Measurements from ENCODE around the gene PER1. TPM values are rescaled to one million over a fixed set of nuclear protein-coding genes. Genes with fewer than 3 reads are reported as not detected.

The PER1 gene
- total RNA-seq, 2 donors from 2014 or later, result 27.5 to 78.8 TPM

- no peaks in the 10 kb centered on the region for H3K9me3 ChIP-seq
- 66 to 72% methylated on average over 5 of the region's 5 CpGs for WGBS, 2 donors
- H3K36me3 ChIP-seq (replicated peaks in 1 of 2; ENCODE audit: insufficient read depth in 1 of 2, low read depth in 2 of 2), result no peaks in the 10 kb centered on the region
- H3K27me3 ChIP-seq, result no peaks in the 10 kb centered on the region
- no peak overlapping the region for H3K4me3 ChIP-seq
- DNase-seq, result no peak
- intact Hi-C loops (cut with DNase I), result no loop called here
- TF ChIP-seq POLR2A (IDR thresholded peaks at IDR 0.05) (no peak), CTCF (IDR thresholded peaks at IDR 0.05) (no peak)
- H3K4me1 ChIP-seq, result peaks cover 10% of the 10 kb centered on the region
- no peak overlapping the region for H3K27ac ChIP-seq
- ATAC-seq, result no peak
These were observed 46.2 kb downstream of the PER1 start for GRCh38 chr17:8105957-8106398.

- WGBS, 2 donors, result 70 to 76% methylated on average over 8 of the region's 8 CpGs
- no peak for DNase-seq
- Histone ChIP-seq H3K27ac (no peak overlapping the region), H3K36me3 (replicated peaks in 1 of 2; ENCODE audit: insufficient read depth in 1 of 2, low read depth in 2 of 2) (no peaks in the 10 kb centered on the region), H3K9me3 (no peaks in the 10 kb centered on the region), H3K4me1 (peaks cover 4% of the 10 kb centered on the region), H3K27me3 (no peaks in the 10 kb centered on the region), H3K4me3 (no peak overlapping the region)
- intact Hi-C loops (cut with DNase I), result no loop called here
- ATAC-seq, result no peak
- no peak for TF ChIP-seq POLR2A (IDR thresholded peaks at IDR 0.05)
- no peak for TF ChIP-seq CTCF (IDR thresholded peaks at IDR 0.05)
These were observed 47.3 kb downstream of the PER1 start for GRCh38 chr17:8104911-8105310.

GRCh38 chr17:8103549-8103948 lies 48.7 kb downstream of the PER1 start:
- TF ChIP-seq CTCF (IDR thresholded peaks at IDR 0.05) (no peak), POLR2A (IDR thresholded peaks at IDR 0.05) (no peak)
- intact Hi-C loops (cut with DNase I), result no loop called here
- Histone ChIP-seq H3K27ac (no peak overlapping the region), H3K36me3 (replicated peaks in 1 of 2; ENCODE audit: insufficient read depth in 1 of 2, low read depth in 2 of 2) (no peaks in the 10 kb centered on the region), H3K4me1 (no peaks in the 10 kb centered on the region), H3K9me3 (no peaks in the 10 kb centered on the region), H3K4me3 (no peak overlapping the region), H3K27me3 (no peaks in the 10 kb centered on the region)
- no peak for ATAC-seq
- DNase-seq, result peak in 1 of 4 donors; percentile 39
- WGBS, 2 donors, result 74 to 77% methylated on average over 4 of the region's 4 CpGs

- TF ChIP-seq POLR2A (IDR thresholded peaks at IDR 0.05) (no peak), CTCF (IDR thresholded peaks at IDR 0.05) (no peak)
- no peaks in the 10 kb centered on the region for H3K4me1 ChIP-seq
- DNase-seq (no peak), ATAC-seq (no peak)
- 61 to 76% methylated on average over 6 of the region's 6 CpGs for WGBS, 2 donors
- no peaks in the 10 kb centered on the region for H3K36me3 ChIP-seq (replicated peaks in 1 of 2; ENCODE audit: insufficient read depth in 1 of 2, low read depth in 2 of 2)
- no peak overlapping the region for H3K27ac ChIP-seq
- H3K4me3 ChIP-seq, result no peak overlapping the region
- intact Hi-C loops (cut with DNase I), result no loop called here
- no peaks in the 10 kb centered on the region for H3K9me3 ChIP-seq
- H3K27me3 ChIP-seq, result no peaks in the 10 kb centered on the region
These were observed 50.5 kb downstream of the PER1 start for GRCh38 chr17:8101721-8102120.

GRCh38 chr17:8100763-8101162 lies 51.4 kb downstream of the PER1 start:
- 62 to 83% methylated on average over 2 of the region's 2 CpGs for WGBS, 2 donors
- Histone ChIP-seq H3K4me1 (no peaks in the 10 kb centered on the region), H3K36me3 (replicated peaks in 1 of 2; ENCODE audit: insufficient read depth in 1 of 2, low read depth in 2 of 2) (no peaks in the 10 kb centered on the region), H3K9me3 (no peaks in the 10 kb centered on the region), H3K27me3 (no peaks in the 10 kb centered on the region), H3K4me3 (no peak overlapping the region), H3K27ac (no peak overlapping the region)
- TF ChIP-seq CTCF (IDR thresholded peaks at IDR 0.05) (no peak), POLR2A (IDR thresholded peaks at IDR 0.05) (no peak)
- DNase-seq, result no peak
- no peak for ATAC-seq
- intact Hi-C loops (cut with DNase I), result no loop called here

Data from body of pancreas (tissue), 4 donors.